Prostate gland (tissue), 2 donors: ENCODE results near the gene TUBGCP5. TPM values are rescaled to one million over a fixed set of nuclear protein-coding genes. Genes with fewer than 3 reads are reported as not detected.

Experiments used
- DNase-seq: peaks from one replicate; pipeline ENCODE4 v3.0.0-alpha.2; 2019; ENCODE audit warnings: low spot score
- H3K27ac ChIP-seq, 2 donors: fragments of 200-600 bp; sonication (generic); 2 replicates each; pipeline ENCODE4 v1.5.1; 2017 to 2019
- H3K27me3 ChIP-seq: fragments of 200-600 bp; sonication (generic); replicated peaks from 2 replicates; pipeline ENCODE4 v1.5.1; 2019; ENCODE audit not compliant: insufficient read depth
- H3K36me3 ChIP-seq, 2 donors: fragments of 200-600 bp; sonication (generic); 1 replicate in 1 of 2; 2 replicates in 1 of 2; pipeline versions ENCODE4 v1.5.1 to v1.8.1; 2017 to 2019
- H3K4me1 ChIP-seq: fragments of 200-600 bp; sonication (generic); replicated peaks from 2 replicates; pipeline ENCODE4 v1.5.1; 2019
- H3K4me3 ChIP-seq, 2 donors: fragments of 200-600 bp; sonication (generic); 2 replicates each; pipeline ENCODE4 v1.5.1; 2017 to 2019
- H3K9me3 ChIP-seq: fragments of 200-600 bp; sonication (generic); 2 replicates; pipeline ENCODE4 v1.5.1; 2017
- CTCF ChIP-seq, 4 experiments: fragments of 200-600 bp in 2 of 4; fragments of 450-650 bp in 2 of 4; sonication (generic) in 2 of 4; IDR thresholded peaks; 1 replicate in 3 of 4; 2 replicates in 1 of 4; pipeline ENCODE4 v1.5.1; 2016 to 2019; ENCODE audit warnings: antibody characterized with exemption in 4 of 4, mild to moderate bottlenecking in 2 of 4, moderate library complexity in 2 of 4
- POLR2A ChIP-seq: fragments of 450-650 bp; IDR thresholded peaks from one replicate; pipeline ENCODE4 v1.6.1; 2016; ENCODE audit warnings: antibody characterized with exemption, mild to moderate bottlenecking
- POLR2AphosphoS5 ChIP-seq: sonication (generic); formaldehyde crosslinking; IDR thresholded peaks from one replicate; pipeline ENCODE4 v1.6.1; 2017; ENCODE audit warnings: antibody characterized with exemption
- WGBS: methylation state at CpG from one replicate; pipeline ENCODE4 v1.1.5; 2018; 5-methylcytosine and 5-hydroxymethylcytosine counted together
- intact Hi-C: fragments of 100-400 bp; cut with DNase I; formaldehyde crosslinking; loops from one replicate; pipeline ENCODE4 v1.14.2; 2022
- total RNA-seq, 2 donors: library from RNA; depleted of rRNA; stranded (reverse); fragments of >200 nt; gene quantifications; one replicate each; pipeline ENCODE4 v1.1.0, GENCODE V29; 2016

TUBGCP5 gene
- total RNA-seq, 2 donors from 2014 or later, result 25.0 to 38.7 TPM

DNA sequence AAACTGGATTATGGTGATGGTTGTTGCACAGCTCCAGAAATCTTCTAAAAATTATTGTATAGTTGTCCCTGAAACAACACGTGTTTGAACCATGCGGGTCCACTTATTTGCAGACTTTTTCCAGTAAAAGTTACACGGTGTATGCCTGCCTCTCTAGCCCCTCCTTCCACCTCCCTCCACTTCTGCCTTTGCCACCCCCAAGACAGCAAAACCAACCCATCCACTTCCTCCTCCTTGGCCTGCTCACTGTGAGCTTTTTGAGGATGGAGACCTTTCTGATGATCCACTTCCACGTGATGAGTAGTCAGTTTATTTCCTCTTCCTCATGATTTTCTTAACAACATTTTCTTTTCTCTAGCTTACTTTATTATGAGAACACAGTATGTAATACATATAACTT lies 64.6 kb downstream of the TUBGCP5 start:
- Histone ChIP-seq H3K36me3 (no peaks in the 10 kb centered on the region), H3K4me1 (peaks cover 6% of the 10 kb centered on the region), H3K9me3 (no peaks in the 10 kb centered on the region), H3K27me3 (no peaks in the 10 kb centered on the region), H3K27ac (no peak overlapping the region), H3K4me3 (no peak overlapping the region)
- DNase-seq, result no peak
- intact Hi-C loops, result no loop called here
- no peak for TF ChIP-seq CTCF (IDR thresholded peaks at IDR 0.05)
- TF ChIP-seq POLR2AphosphoS5, result no peak
- no peak for TF ChIP-seq POLR2A
- WGBS, result 64% methylated on average over 4 of the region's 4 CpGs

- Histone ChIP-seq H3K4me1 (peaks cover 5% of the 10 kb centered on the region), H3K27me3 (no peaks in the 10 kb centered on the region), H3K36me3 (no peaks in the 10 kb centered on the region), H3K27ac (no peak overlapping the region), H3K4me3 (no peak overlapping the region), H3K9me3 (no peaks in the 10 kb centered on the region)
- WGBS, result 87% methylated on average over 4 of the region's 4 CpGs
- TF ChIP-seq POLR2A, result no peak
- TF ChIP-seq POLR2AphosphoS5, result no peak
- TF ChIP-seq CTCF (IDR thresholded peaks at IDR 0.05), result no peak
- DNase-seq, result no peak
- intact Hi-C loops, result no loop called here
These were observed 65.4 kb downstream of the TUBGCP5 start for GRCh38 chr15:22973987-22974386.

DNA sequence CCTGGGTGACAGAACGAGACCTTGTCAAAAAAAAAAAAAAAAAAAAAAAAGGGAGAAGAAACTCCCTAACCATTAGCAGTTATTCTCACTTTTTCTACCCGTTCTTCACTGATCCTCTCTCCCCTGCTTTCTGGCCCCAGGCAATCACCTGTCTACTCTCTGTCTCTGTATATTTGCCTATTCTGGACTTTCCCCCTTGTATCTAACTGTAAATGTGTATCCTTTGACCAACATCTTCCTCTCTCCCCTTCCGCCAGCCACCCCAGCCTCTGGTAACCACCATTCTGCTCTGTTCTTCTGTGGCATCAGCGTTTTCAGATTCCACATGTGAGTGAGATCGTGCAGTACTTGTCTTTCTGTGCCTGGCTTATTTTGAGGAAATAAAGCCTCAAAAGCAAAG lies 66.1 kb downstream of the TUBGCP5 start:
- Histone ChIP-seq H3K4me3 (no peak overlapping the region), H3K27me3 (no peaks in the 10 kb centered on the region), H3K4me1 (no peaks in the 10 kb centered on the region), H3K9me3 (no peaks in the 10 kb centered on the region), H3K36me3 (no peaks in the 10 kb centered on the region), H3K27ac (no peak overlapping the region)
- TF ChIP-seq POLR2AphosphoS5 (no peak), CTCF (IDR thresholded peaks at IDR 0.05) (no peak), POLR2A (no peak)
- no peak for DNase-seq
- 77% methylated on average over 5 of the region's 5 CpGs for WGBS
- intact Hi-C loops, result no loop called here

GRCh38 chr15:22969489-22969888 lies 69.9 kb downstream of the TUBGCP5 start:
- H3K27ac ChIP-seq, result no peak overlapping the region
- no peak for DNase-seq
- WGBS, result 97% methylated on average over 3 of the region's 3 CpGs
- H3K4me1 ChIP-seq, result no peaks in the 10 kb centered on the region
- no peaks in the 10 kb centered on the region for H3K27me3 ChIP-seq
- intact Hi-C loops, result no loop called here
- no peaks in the 10 kb centered on the region for H3K36me3 ChIP-seq
- TF ChIP-seq POLR2AphosphoS5, result no peak
- H3K9me3 ChIP-seq, result no peaks in the 10 kb centered on the region
- no peak overlapping the region for H3K4me3 ChIP-seq

GRCh38 chr15:22968366-22968765 lies 71.0 kb downstream of the TUBGCP5 start:
- intact Hi-C loops, result no loop called here
- 51% methylated on average over 5 of the region's 5 CpGs for WGBS

More at GRCh38 chr15:22968366-22968765, 71.0 kb downstream of the TUBGCP5 start:
- TF ChIP-seq POLR2AphosphoS5 (no peak), CTCF (IDR thresholded peaks at IDR 0.05) (no peak), POLR2A (no peak)
- H3K4me3 ChIP-seq, result no peak overlapping the region
- H3K36me3 ChIP-seq, result no peaks in the 10 kb centered on the region
- H3K27ac ChIP-seq, result no peak overlapping the region
- H3K9me3 ChIP-seq, result no peaks in the 10 kb centered on the region
- no peaks in the 10 kb centered on the region for H3K27me3 ChIP-seq
- DNase-seq, result no peak
- no peaks in the 10 kb centered on the region for H3K4me1 ChIP-seq
